ENCODE measurements around the gene CNOT2. TPM values are rescaled to one million over a fixed set of nuclear protein-coding genes. Genes with fewer than 3 reads are reported as not detected.

CNOT2 gene
- total RNA-seq, 1 experiment from 2014 or later, result 85.4 TPM

DNA sequence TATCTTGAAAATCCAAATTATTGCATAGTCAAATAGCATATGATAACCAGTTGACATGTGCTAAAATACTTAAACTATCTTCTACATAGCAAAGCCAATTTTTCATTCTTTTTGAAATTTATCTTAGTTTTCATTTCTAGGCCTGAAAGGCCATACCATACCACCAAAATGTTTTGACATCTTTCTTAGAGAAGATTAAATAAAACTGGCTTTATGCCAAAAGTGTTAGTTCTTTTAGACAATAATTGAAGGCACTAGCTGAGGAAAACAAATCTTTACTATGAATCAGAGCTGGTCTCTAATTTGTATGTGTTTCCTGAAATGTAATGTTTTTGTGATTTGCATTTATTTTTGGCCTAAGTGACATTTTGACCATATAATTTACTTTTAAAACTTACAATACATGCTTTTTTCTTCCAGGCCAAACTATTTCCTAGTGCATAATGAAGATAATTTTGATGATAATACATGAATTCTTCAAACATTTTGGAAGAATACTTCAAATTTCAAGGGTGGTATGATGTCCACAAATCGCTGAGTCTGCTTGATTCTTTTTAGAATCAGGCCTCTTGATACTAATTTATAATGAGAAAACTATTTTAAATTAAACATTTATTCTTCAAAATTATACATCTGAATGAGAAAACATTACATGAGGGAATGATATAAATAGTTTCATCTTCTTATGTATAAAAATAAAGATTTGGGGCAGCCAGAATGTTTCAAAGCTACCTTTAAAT, 116.4 kb downstream of the CNOT2 start:
- Histone ChIP-seq H3K27ac (no peak overlapping the region), H3K4me2 (no peak overlapping the region), H3K27me3 (ENCODE audit: insufficient read depth, low read depth) (no peaks in the 10 kb centered on the region), H3K79me2 (ENCODE audit: low read depth) (no peaks in the 10 kb centered on the region), H3K36me3 (ENCODE audit: low read depth) (no peaks in the 10 kb centered on the region), H3K9me2 (ENCODE audit: insufficient read depth) (0 out of 2 replicates have a peak, but pooled peaks cover 3% of the 10 kb centered on the region), H2AFZ (no peak overlapping the region), H3F3A (ENCODE audit: insufficient read depth, low read depth) (no peaks in the 10 kb centered on the region; the same call in 1 of the 2 replicates), H3K4me1 (replicated peaks; ENCODE audit: insufficient read depth) (no peaks in the 10 kb centered on the region; the same call in 1 of the 2 replicates), H3K4me3 (no peak overlapping the region), H3K9me3 (ENCODE audit: insufficient read depth, low read depth) (no peaks in the 10 kb centered on the region), H4K20me1 (ENCODE audit: insufficient read depth) (no peaks in the 10 kb centered on the region)
- intact Hi-C loops (cut with micrococcal nuclease; ENCODE audit: unreplicated experiment), result no loop called here
- CTCF ChIA-PET, result interaction anchor here (0.5 kb wide), 1 partner anchor 370 kb away, joined by 3 read pairs; no protein-coding TSS in a partner anchor
- no peak for DNase-seq
- no peak for TF ChIP-seq EZH2 (IDR thresholded peaks at IDR 0.05; ENCODE audit: low read depth)
- TF ChIP-seq, protein P1, sequence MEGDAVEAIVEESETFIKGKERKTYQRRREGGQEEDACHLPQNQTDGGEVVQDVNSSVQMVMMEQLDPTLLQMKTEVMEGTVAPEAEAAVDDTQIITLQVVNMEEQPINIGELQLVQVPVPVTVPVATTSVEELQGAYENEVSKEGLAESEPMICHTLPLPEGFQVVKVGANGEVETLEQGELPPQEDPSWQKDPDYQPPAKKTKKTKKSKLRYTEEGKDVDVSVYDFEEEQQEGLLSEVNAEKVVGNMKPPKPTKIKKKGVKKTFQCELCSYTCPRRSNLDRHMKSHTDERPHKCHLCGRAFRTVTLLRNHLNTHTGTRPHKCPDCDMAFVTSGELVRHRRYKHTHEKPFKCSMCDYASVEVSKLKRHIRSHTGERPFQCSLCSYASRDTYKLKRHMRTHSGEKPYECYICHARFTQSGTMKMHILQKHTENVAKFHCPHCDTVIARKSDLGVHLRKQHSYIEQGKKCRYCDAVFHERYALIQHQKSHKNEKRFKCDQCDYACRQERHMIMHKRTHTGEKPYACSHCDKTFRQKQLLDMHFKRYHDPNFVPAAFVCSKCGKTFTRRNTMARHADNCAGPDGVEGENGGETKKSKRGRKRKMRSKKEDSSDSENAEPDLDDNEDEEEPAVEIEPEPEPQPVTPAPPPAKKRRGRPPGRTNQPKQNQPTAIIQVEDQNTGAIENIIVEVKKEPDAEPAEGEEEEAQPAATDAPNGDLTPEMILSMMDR (conservative IDR thresholded peaks at IDR 0.05), result no peak
- POLR2A ChIA-PET (ENCODE audit: unreplicated experiment), result interaction anchor here (0.7 kb wide), 1 partner anchor 208 kb away, joined by 3 read pairs; no protein-coding TSS in a partner anchor
- no TSS peak for BruUV-seq (replicated peaks)

DNA sequence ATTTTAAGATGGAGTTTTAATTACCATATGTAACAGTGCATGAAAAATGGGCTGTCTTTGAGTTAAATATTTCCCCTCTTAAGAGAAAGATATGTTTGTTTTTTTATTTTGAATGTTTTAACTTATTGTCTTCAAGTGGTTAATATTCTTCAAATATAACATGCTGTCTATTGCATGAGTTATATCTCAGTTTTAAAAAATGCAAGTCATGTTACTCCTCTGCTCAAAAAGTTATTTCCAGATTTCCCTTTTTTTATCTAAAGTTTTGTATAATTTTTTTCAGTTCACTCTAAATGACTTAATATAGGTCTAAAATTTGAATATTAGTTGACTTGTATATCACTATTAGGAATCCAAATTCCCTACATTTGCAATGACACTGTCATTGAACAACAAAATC, 117.0 kb downstream of the CNOT2 start:
- TF ChIP-seq EZH2 (IDR thresholded peaks at IDR 0.05; ENCODE audit: low read depth), result no peak
- TF ChIP-seq, protein P1 (conservative IDR thresholded peaks at IDR 0.05), result no peak
- DNase-seq, result no peak
- Histone ChIP-seq H3K27ac (no peak overlapping the region), H3K4me3 (no peak overlapping the region), H3K36me3 (ENCODE audit: low read depth) (no peaks in the 10 kb centered on the region), H2AFZ (no peak overlapping the region), H3K4me2 (no peak overlapping the region), H3K79me2 (ENCODE audit: low read depth) (no peaks in the 10 kb centered on the region), H3K27me3 (ENCODE audit: insufficient read depth, low read depth) (no peaks in the 10 kb centered on the region), H3K4me1 (replicated peaks; ENCODE audit: insufficient read depth) (no peaks in the 10 kb centered on the region; the same call in 1 of the 2 replicates), H4K20me1 (ENCODE audit: insufficient read depth) (no peaks in the 10 kb centered on the region), H3F3A (ENCODE audit: insufficient read depth, low read depth) (peaks cover under 1% of the 10 kb centered on the region; the same call in 1 of the 2 replicates), H3K9me2 (ENCODE audit: insufficient read depth) (0 out of 2 replicates have a peak, but pooled peaks cover 3% of the 10 kb centered on the region), H3K9me3 (ENCODE audit: insufficient read depth, low read depth) (no peaks in the 10 kb centered on the region)
- intact Hi-C loops (cut with micrococcal nuclease; ENCODE audit: unreplicated experiment), result no loop called here
- ChIA-PET POLR2A (ENCODE audit: unreplicated experiment) (no interaction called here), CTCF (no interaction called here)
- BruUV-seq (replicated peaks), result no TSS peak

DNA sequence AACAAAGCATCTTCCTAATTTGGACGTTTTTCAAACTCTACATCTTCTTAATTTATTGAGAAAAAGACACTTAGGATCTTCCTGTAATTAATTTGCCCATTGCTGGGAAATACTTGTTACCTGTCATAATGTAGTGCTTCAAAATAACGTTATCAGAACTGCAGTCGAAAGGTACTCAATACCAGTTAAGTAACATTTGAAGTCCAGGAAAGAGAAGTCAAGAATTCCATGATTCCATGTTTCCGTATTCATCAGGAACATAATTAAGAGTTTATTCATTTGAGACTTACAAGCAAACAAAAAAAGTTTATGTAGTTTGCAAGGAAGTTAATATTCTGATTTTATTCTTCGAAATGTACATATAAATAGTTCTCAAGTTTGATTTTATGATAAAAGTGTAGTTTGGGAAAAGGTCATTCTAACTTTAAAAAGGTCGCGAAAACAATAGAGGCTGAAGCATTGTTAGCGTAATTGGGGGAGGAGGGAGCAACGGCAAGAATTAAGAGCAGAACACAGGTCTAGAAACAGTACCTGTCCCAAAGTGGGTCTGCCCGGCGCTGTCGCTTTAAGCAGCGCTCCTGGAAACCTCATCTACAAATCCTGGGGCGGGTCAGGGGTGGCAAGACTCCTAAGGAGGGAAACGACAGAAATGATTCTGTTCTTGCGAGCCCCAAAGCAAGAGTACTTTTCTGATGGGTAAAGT, 121.6 kb downstream of the CNOT2 start:
- Histone ChIP-seq H4K20me1 (ENCODE audit: insufficient read depth) (no peaks in the 10 kb centered on the region), H2AFZ (peak overlapping the region; percentile 90), H3F3A (ENCODE audit: insufficient read depth, low read depth) (peaks cover 5% of the 10 kb centered on the region; the same call in 1 of the 2 replicates), H3K27me3 (ENCODE audit: insufficient read depth, low read depth) (no peaks in the 10 kb centered on the region), H3K4me3 (peak overlapping the region; percentile 66), H3K4me2 (peak overlapping the region; percentile 77), H3K36me3 (ENCODE audit: low read depth) (no peaks in the 10 kb centered on the region), H3K79me2 (ENCODE audit: low read depth) (no peaks in the 10 kb centered on the region; the same call in 1 of the 2 replicates), H3K4me1 (replicated peaks; ENCODE audit: insufficient read depth) (peaks cover 17% of the 10 kb centered on the region), H3K27ac (no peak overlapping the region), H3K9me2 (ENCODE audit: insufficient read depth) (no peaks in the 10 kb centered on the region), H3K9me3 (ENCODE audit: insufficient read depth, low read depth) (no peaks in the 10 kb centered on the region)
- TF ChIP-seq, protein P1 (conservative IDR thresholded peaks at IDR 0.05), result no peak
- TF ChIP-seq EZH2 (IDR thresholded peaks at IDR 0.05; ENCODE audit: low read depth), result no peak
- intact Hi-C loops (cut with micrococcal nuclease; ENCODE audit: unreplicated experiment), result loop anchor here (5.0 kb wide), 2 partner anchors 123 to 212 kb away; partner anchors contain the start of gene CNOT2
- ChIA-PET CTCF (no interaction called here), POLR2A (ENCODE audit: unreplicated experiment) (no interaction called here)
- no peak for DNase-seq
- BruUV-seq (replicated peaks), result no TSS peak
